Spleen (tissue), 11 donors: ENCODE measurements around the gene CD207. TPM values are rescaled to one million over a fixed set of nuclear protein-coding genes. Genes with fewer than 3 reads are reported as not detected.

Source experiments
- DNase-seq: peaks from one replicate; pipeline ENCODE4 v3.0.0-alpha.2; 2020
- H3K27ac ChIP-seq, 8 donors: fragments of 200-600 bp; sonication (generic) in 7 of 8; 1 replicate in 4 of 8; 2 replicates in 4 of 8; pipeline versions ENCODE4 v1.5.0 to v1.8.0; 2016 to 2021; ENCODE audit warnings: inconsistent platforms in 4 of 8, mild to moderate bottlenecking in 4 of 8, moderate library complexity in 1 of 8
- H3K27me3 ChIP-seq, 7 donors: fragments of 200-600 bp; sonication (generic) in 6 of 7; replicated peaks in 1 of 7; 1 replicate in 4 of 7; 2 replicates in 3 of 7; pipeline versions ENCODE4 v1.5.0 to v1.8.0; 2016 to 2021; ENCODE audit warnings: inconsistent platforms in 3 of 7, mild to moderate bottlenecking in 1 of 7
- H3K36me3 ChIP-seq, 6 donors: fragments of 200-600 bp; sonication (generic) in 5 of 6; 1 replicate in 4 of 6; 2 replicates in 2 of 6; pipeline versions ENCODE4 v1.5.0 to v1.8.0; 2016 to 2021; ENCODE audit warnings: inconsistent platforms in 2 of 6
- H3K4me1 ChIP-seq, 6 donors: fragments of 200-600 bp; sonication (generic) in 5 of 6; 1 replicate in 3 of 6; 2 replicates in 3 of 6; pipeline versions ENCODE4 v1.5.0 to v1.8.0; 2016 to 2021; ENCODE audit warnings: inconsistent platforms in 3 of 6
- H3K4me3 ChIP-seq, 8 donors: fragments of 200-600 bp; sonication (generic) in 7 of 8; 1 replicate in 4 of 8; 2 replicates in 4 of 8; pipeline versions ENCODE4 v1.5.0 to v1.8.0; 2016 to 2021; ENCODE audit warnings: inconsistent platforms in 4 of 8, mild to moderate bottlenecking in 4 of 8, moderate library complexity in 2 of 8
- H3K9me3 ChIP-seq, 8 donors: fragments of 200-600 bp; sonication (generic) in 7 of 8; 1 replicate in 4 of 8; 2 replicates in 4 of 8; pipeline versions ENCODE4 v1.5.0 to v1.8.0; 2016 to 2021; ENCODE audit warnings: inconsistent platforms in 4 of 8
- POLR2A ChIP-seq, 3 donors: fragments of 450-650 bp; IDR thresholded peaks; one replicate each; pipeline ENCODE4 v1.5.1; 2017; ENCODE audit warnings: antibody characterized with exemption in 3 of 3, mild to moderate bottlenecking in 1 of 3
- POLR2AphosphoS5 ChIP-seq, 3 donors: sonication (generic); formaldehyde crosslinking; IDR thresholded peaks; one replicate each; pipeline ENCODE4 v1.5.1; 2017; ENCODE audit warnings: antibody characterized with exemption in 3 of 3
- WGBS, 5 donors: extraction: QIAGEN DNeasy Blood & Tissue Kit in 3 of 5; methylation state at CpG; one replicate each; pipeline versions ENCODE4 v1.1.5 to v1.1.7; 2013 to 2018; 5-methylcytosine and 5-hydroxymethylcytosine counted together
- intact Hi-C: fragments of 100-400 bp; cut with DNase I; formaldehyde crosslinking; loops from one replicate; pipeline ENCODE4 v1.15.0; 2023; ENCODE audit warnings: low total_unique reads
- polyA plus RNA-seq, 3 donors: library from polyadenylated mRNA; stranded (reverse); fragments of 200-250 nt; gene quantifications; one replicate each; pipeline ENCODE4 v1.2.1, GENCODE V29; 2013
- total RNA-seq, 7 donors: library from RNA; depleted of rRNA in 3 of 7; stranded (reverse); fragments of >200 nt in 3 of 7; fragmentation: NEBNext Ultra II Directional in 4 of 7; extraction: Animal tissue kit (Norgen Biotek cat#: 25700) in 4 of 7; gene quantifications; one replicate each; pipeline versions ENCODE4 v1.1.0 to v1.2.1, GENCODE V29; 2016 to 2021
- TF ChIP-seq, protein P1 (sequence below), 11 experiments: fragments of 200-600 bp in 7 of 11; fragments of 450-650 bp in 4 of 11; sonication (generic) in 4 of 11; IDR thresholded peaks in 8 of 11; conservative IDR thresholded peaks in 3 of 11; 1 replicate in 7 of 11; 2 replicates in 4 of 11; pipeline versions ENCODE4 v1.4.0 to v1.8.0; 2016 to 2021; ENCODE audit warnings: antibody characterized with exemption in 11 of 11, inconsistent platforms in 4 of 11, mild to moderate bottlenecking in 1 of 11
- donor health status: healthy with polysubstance abuse.
- donor health status: DM: no; HTN: no; CAD: no; lungs with moderate emphysema.
- donor health status: DM: no; HTN: no; CAD: no.
- donor health status: Bipolar disorder and iron deficiency.
- donor health status: healthy.
- donor health status: DM: no; HTN: no; CAD: no.
- donor health status: DM: yes; HTN: yes; CAD: no.

The CD207 gene
- total and polyA plus RNA-seq, 10 donors, result 0.05 to 0.76 (median 0.36) TPM; not detected in 6

DNA sequence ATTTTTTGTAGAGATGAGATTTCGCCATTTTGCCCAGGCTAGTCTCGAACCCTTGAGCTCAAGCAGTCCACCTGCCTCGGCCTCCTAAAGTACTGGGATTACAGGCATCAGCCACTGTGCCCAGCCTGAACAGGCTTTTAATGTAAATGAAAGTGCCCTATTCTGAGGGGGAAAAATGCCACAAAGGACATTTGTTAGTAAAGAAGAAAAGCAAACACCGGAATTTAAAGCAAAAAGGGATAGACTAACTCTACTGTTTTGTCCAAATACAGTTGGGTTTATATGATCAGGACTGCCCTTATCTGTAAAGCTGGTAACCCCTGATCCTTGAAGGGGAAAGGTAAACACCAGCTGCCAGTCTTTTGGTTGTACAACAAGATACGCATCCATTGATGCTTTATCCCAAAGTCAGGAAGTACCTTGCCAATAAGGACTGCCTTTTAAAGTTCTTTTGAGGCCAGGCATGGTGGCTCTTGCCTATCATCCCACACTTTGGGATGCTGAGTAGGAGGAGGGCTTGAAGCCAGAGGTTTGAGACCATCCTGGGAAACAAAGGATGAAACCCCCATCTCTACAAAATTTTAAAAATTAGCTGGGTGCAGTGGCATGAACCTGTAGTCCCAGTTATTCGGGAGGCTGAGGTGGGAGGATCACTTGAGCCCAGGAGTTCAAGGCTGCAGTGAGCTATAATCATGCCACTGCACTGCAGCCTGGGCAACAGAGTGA, 28.4 kb downstream of the CD207 start:
- peaks cover 0 to 8% (median 2%) of the 10 kb centered on the region in 8 donors for H3K9me3 ChIP-seq
- H3K4me1 ChIP-seq, result no peaks in the 10 kb centered on the region
- intact Hi-C loops, result no loop called here
- H3K4me3 ChIP-seq, result no peak overlapping the region
- H3K36me3 ChIP-seq, result no peaks in the 10 kb centered on the region
- DNase-seq, result no peak
- H3K27me3 ChIP-seq, result peaks cover 0 to 5% (median 0%) of the 10 kb centered on the region in 7 donors
- H3K27ac ChIP-seq, result no peak overlapping the region
- WGBS, 5 donors, result 86 to 95% (median 92%) methylated on average over 6 of the region's 6 CpGs
- TF ChIP-seq, protein P1, sequence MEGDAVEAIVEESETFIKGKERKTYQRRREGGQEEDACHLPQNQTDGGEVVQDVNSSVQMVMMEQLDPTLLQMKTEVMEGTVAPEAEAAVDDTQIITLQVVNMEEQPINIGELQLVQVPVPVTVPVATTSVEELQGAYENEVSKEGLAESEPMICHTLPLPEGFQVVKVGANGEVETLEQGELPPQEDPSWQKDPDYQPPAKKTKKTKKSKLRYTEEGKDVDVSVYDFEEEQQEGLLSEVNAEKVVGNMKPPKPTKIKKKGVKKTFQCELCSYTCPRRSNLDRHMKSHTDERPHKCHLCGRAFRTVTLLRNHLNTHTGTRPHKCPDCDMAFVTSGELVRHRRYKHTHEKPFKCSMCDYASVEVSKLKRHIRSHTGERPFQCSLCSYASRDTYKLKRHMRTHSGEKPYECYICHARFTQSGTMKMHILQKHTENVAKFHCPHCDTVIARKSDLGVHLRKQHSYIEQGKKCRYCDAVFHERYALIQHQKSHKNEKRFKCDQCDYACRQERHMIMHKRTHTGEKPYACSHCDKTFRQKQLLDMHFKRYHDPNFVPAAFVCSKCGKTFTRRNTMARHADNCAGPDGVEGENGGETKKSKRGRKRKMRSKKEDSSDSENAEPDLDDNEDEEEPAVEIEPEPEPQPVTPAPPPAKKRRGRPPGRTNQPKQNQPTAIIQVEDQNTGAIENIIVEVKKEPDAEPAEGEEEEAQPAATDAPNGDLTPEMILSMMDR (IDR thresholded peaks at IDR 0.05 in 8 of 11, conservative IDR thresholded peaks at IDR 0.05 in 3 of 11), result no peak
- no peak for TF ChIP-seq POLR2A (IDR thresholded peaks at IDR 0.05)
- TF ChIP-seq POLR2AphosphoS5 (IDR thresholded peaks at IDR 0.05), result no peak

DNA sequence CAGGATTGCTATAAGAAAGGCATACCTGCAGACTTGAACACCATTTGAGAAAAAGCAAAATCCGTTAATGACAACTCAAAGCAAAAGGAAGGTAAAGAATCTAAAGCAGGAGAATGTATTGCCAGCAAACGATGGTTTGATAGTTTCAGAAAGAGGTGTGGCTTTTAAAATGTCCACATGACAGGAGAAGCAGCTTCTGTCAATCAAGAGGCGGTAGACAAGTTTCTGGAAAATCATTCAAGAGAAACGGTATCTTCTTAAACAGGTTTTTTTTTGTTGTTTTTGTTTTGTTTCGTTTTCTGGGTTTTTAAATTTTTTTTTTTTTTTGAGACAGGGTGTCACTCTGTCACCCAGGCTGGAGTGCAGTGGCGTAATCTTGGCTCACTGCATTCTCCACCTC, 29.0 kb downstream of the CD207 start:
- H3K4me1 ChIP-seq, result no peaks in the 10 kb centered on the region
- DNase-seq, result no peak
- peaks cover 0 to 5% (median 0%) of the 10 kb centered on the region in 7 donors for H3K27me3 ChIP-seq
- WGBS, 5 donors, result 65 to 73% (median 67%) methylated on average over 6 of the region's 6 CpGs
- TF ChIP-seq POLR2A (IDR thresholded peaks at IDR 0.05), result no peak
- TF ChIP-seq, protein P1 (IDR thresholded peaks at IDR 0.05 in 8 of 11, conservative IDR thresholded peaks at IDR 0.05 in 3 of 11), result no peak
- no peak for TF ChIP-seq POLR2AphosphoS5 (IDR thresholded peaks at IDR 0.05)
- no peaks in the 10 kb centered on the region for H3K36me3 ChIP-seq
- H3K27ac ChIP-seq, result no peak overlapping the region
- H3K9me3 ChIP-seq, result peaks cover 0 to 8% (median 2%) of the 10 kb centered on the region in 8 donors
- no peak overlapping the region for H3K4me3 ChIP-seq
- intact Hi-C loops, result no loop called here

DNA sequence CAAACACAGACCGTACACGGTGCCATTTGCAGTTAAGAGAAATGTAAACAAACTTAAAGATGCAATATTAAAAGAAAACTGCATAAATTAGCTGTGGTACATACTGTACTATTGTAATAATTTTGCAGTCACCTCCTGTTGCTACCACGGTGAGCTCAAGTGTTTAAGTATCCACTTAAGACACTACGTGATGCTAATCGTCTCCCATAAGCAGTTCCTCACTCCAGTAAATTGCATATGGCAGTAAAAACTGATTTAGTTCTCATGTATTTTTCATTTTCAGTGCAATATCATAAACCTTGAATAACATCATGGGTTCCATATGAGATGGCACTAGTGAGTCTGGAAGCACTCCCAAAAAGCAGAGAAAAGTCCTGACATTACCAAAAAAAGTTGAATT, 29.6 kb downstream of the CD207 start:
- intact Hi-C loops, result no loop called here
- WGBS, 5 donors, result 68 to 88% (median 72%) methylated on average over 5 of the region's 5 CpGs
- Histone ChIP-seq H3K9me3 (peaks cover 0 to 8% (median 2%) of the 10 kb centered on the region in 8 donors), H3K36me3 (no peaks in the 10 kb centered on the region), H3K27me3 (peaks cover 0 to 5% (median 0%) of the 10 kb centered on the region in 7 donors), H3K4me1 (no peaks in the 10 kb centered on the region), H3K27ac (no peak overlapping the region), H3K4me3 (no peak overlapping the region)
- DNase-seq, result no peak
- TF ChIP-seq, protein P1 (IDR thresholded peaks at IDR 0.05 in 8 of 11, conservative IDR thresholded peaks at IDR 0.05 in 3 of 11), result no peak
- TF ChIP-seq POLR2A (IDR thresholded peaks at IDR 0.05), result no peak
- no peak for TF ChIP-seq POLR2AphosphoS5 (IDR thresholded peaks at IDR 0.05)

DNA sequence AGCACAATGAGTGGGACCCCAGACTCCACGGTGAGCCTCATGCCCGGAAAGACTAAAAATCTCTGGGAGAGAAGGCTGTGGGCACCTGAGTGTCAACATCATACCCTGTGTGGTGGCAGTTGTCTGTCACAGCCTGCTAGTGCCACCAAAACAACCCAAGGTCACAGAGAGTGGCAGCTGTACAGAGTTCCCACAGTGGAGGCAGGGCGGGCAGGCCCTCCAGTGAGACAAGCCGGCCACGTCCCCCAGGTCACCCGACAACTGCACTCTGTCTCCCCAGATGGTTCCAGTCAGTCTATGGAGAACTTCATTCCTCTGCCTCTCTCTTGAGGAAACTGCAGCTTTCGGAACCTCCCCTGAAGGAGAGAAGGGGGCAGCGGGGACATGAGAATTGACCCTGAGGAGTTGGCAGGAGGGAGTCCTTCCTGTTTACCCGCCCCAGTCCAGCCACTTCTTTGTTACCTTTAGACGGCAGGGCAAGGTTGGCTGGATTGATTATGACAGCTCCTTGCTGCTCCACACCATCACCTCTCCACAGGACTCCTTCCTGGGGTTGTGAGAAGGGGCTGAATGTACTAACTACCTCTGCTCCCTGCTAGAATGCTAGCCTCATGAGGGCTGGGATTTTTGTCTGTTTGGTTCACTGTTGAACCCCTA, 33.9 kb downstream of the CD207 start:
- no peak for TF ChIP-seq POLR2AphosphoS5 (IDR thresholded peaks at IDR 0.05)
- TF ChIP-seq, protein P1 (IDR thresholded peaks at IDR 0.05 in 8 of 11, conservative IDR thresholded peaks at IDR 0.05 in 3 of 11), result no peak
- no peak for TF ChIP-seq POLR2A (IDR thresholded peaks at IDR 0.05)
- no peaks in the 10 kb centered on the region for H3K4me1 ChIP-seq
- 68 to 78% (median 73%) methylated on average over 10 of the region's 10 CpGs for WGBS, 5 donors
- peaks cover 0 to 15% (median 0%) of the 10 kb centered on the region in 7 donors for H3K27me3 ChIP-seq
- no peaks in the 10 kb centered on the region for H3K36me3 ChIP-seq
- H3K9me3 ChIP-seq, result peaks cover 0 to 26% (median 13%) of the 10 kb centered on the region in 8 donors
- no peak overlapping the region for H3K4me3 ChIP-seq
- H3K27ac ChIP-seq, result no peak overlapping the region
- intact Hi-C loops, result no loop called here
- DNase-seq, result no peak
